A673 (cell line): ENCODE results near the gene EXOC3. TPM values are rescaled to one million over a fixed set of nuclear protein-coding genes. Genes with fewer than 3 reads are reported as not detected.

Experiments used
- BruUV-seq: library from RNA; stranded (reverse); fragments of 400-500 nt; replicated peaks from 2 replicates; lab custom pipeline; 2021; lab: Mats Ljungman, UMichigan
- CTCF ChIA-PET: fragments of 300-600 bp; sonication (Branson Sonifier 250); formaldehyde crosslinking; loops from one replicate; lab custom pipeline; 2022; ENCODE audit warnings: antibody characterized with exemption; lab: Charles Lee
- POLR2A ChIA-PET: fragments of 300-600 bp; sonication (Branson Sonifier 250); formaldehyde crosslinking; loops from one replicate; lab custom pipeline; 2022; ENCODE audit warnings: antibody characterized with exemption; ENCODE audit not compliant: low non-redundant PET; lab: Charles Lee
- DNase-seq: peaks from one replicate; pipeline ENCODE4 v3.0.0-alpha.2; 2015; ENCODE audit warnings: low spot score
- H3K27ac ChIP-seq: fragments of 200-600 bp; sonication (generic); 2 replicates; pipeline ENCODE4 v1.5.1; 2016; ENCODE audit warnings: mixed run types, low read depth, mild to moderate bottlenecking, mixed read lengths, antibody characterized with exemption, low read length; ENCODE audit not compliant: poor library complexity, severe bottlenecking
- H3K27me3 ChIP-seq: fragments of 200-600 bp; sonication (generic); replicated peaks from 2 replicates; pipeline ENCODE4 v1.6.1; 2017; ENCODE audit warnings: mixed run types, low read depth, mild to moderate bottlenecking, mixed read lengths, antibody characterized with exemption, low read length; ENCODE audit not compliant: insufficient read depth, poor library complexity
- H3K36me3 ChIP-seq: fragments of 200-600 bp; sonication (generic); 2 replicates; pipeline ENCODE4 v1.6.1; 2016; ENCODE audit warnings: mixed run types, mild to moderate bottlenecking, mixed read lengths, antibody characterized with exemption, low read length; ENCODE audit not compliant: insufficient read depth, poor library complexity, severe bottlenecking
- H3K4me1 ChIP-seq: fragments of 200-600 bp; sonication (generic); 2 replicates; pipeline ENCODE4 v1.6.1; 2017; ENCODE audit warnings: mixed run types, mild to moderate bottlenecking, mixed read lengths, antibody characterized with exemption, low read length; ENCODE audit not compliant: insufficient read depth, poor library complexity, severe bottlenecking
- H3K4me3 ChIP-seq: fragments of 200-600 bp; sonication (generic); 2 replicates; pipeline ENCODE4 v1.5.1; 2016; ENCODE audit warnings: low read depth, mixed run types, mild to moderate bottlenecking, mixed read lengths, low read length; ENCODE audit not compliant: poor library complexity, severe bottlenecking
- H3K9me3 ChIP-seq: fragments of 200-600 bp; sonication (generic); 2 replicates; pipeline ENCODE4 v1.6.1; 2016; ENCODE audit warnings: mixed run types, low read depth, mild to moderate bottlenecking, mixed read lengths, antibody characterized with exemption, low read length; ENCODE audit not compliant: poor library complexity, severe bottlenecking
- EZH2 ChIP-seq: fragments of 200-600 bp; sonication (generic); IDR thresholded peaks from 2 replicates; pipeline ENCODE4 v1.6.1; 2017; ENCODE audit warnings: borderline replicate concordance, low read depth, mild to moderate bottlenecking, mixed read lengths, antibody characterized with exemption, low read length; ENCODE audit not compliant: poor library complexity, severe bottlenecking
- intact Hi-C: fragments of 100-400 bp; cut with micrococcal nuclease; formaldehyde crosslinking; loops from one replicate; pipeline ENCODE4 v1.10.0; 2022; ENCODE audit not compliant: unreplicated experiment
- total RNA-seq: library from RNA; stranded (reverse); gene quantifications from 2 replicates; pipeline ENCODE4 v1.2.3, GENCODE V29; 2021
- TF ChIP-seq, protein P1 (sequence below): fragments of 300-800, 200-600 bp; sonication (generic); conservative IDR thresholded peaks from 2 replicates; pipeline ENCODE4 v1.5.1; 2017; ENCODE audit warnings: low read depth, mild to moderate bottlenecking, antibody characterized with exemption, low read length, moderate library complexity, mixed read lengths

EXOC3 gene
- total RNA-seq, 1 experiment from 2014 or later: 46.7 TPM

DNA sequence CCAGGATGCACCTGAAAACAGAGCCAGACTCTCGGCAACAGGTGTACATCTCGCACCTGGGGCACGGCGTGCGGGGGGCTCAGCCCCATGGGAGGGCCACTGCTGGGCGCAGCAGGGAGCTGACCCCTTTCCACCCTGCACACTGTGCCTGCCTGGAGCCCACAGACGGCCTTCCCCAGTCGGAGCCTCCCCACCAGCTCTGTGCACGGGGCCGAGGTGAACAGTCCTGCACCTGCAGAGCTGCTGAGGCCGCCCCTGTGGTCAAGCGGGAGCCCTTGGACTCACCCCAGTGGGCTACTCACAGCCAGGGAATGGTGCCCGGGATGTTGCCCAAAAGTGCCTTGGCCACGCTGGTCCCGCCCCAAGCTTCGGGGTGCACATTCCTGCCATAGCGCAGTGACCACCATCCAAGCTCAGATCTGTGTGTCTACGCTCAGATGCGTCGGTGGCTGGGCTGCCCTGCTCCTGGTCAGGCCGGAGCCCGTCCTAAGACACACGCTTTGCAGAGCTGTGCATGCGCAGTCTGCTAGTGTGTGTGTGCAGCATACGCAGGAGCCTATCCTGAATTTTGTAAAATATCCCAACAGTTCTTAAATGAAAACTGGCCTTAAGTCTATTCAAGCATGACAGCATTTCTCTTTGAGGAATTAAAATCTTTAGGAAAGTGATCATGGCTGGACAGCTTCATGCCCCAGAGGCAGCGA is 8.4 kb upstream of the EXOC3 start:
- no peaks in the 10 kb centered on the region for H3K36me3 ChIP-seq
- H3K9me3 ChIP-seq: no peaks in the 10 kb centered on the region
- BruUV-seq: no TSS peak
- no peak overlapping the region for H3K4me3 ChIP-seq
- H3K27me3 ChIP-seq: no peaks in the 10 kb centered on the region
- no peak for TF ChIP-seq EZH2
- TF ChIP-seq, protein P1, sequence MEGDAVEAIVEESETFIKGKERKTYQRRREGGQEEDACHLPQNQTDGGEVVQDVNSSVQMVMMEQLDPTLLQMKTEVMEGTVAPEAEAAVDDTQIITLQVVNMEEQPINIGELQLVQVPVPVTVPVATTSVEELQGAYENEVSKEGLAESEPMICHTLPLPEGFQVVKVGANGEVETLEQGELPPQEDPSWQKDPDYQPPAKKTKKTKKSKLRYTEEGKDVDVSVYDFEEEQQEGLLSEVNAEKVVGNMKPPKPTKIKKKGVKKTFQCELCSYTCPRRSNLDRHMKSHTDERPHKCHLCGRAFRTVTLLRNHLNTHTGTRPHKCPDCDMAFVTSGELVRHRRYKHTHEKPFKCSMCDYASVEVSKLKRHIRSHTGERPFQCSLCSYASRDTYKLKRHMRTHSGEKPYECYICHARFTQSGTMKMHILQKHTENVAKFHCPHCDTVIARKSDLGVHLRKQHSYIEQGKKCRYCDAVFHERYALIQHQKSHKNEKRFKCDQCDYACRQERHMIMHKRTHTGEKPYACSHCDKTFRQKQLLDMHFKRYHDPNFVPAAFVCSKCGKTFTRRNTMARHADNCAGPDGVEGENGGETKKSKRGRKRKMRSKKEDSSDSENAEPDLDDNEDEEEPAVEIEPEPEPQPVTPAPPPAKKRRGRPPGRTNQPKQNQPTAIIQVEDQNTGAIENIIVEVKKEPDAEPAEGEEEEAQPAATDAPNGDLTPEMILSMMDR: no peak
- H3K4me1 ChIP-seq: no peaks in the 10 kb centered on the region
- CTCF ChIA-PET: no interaction called here
- POLR2A ChIA-PET: no interaction called here
- no peak overlapping the region for H3K27ac ChIP-seq
- intact Hi-C loops: loop anchor here (5.0 kb wide), 1 partner anchor 117 kb away; no protein-coding TSS in a partner anchor
- no peak for DNase-seq

DNA sequence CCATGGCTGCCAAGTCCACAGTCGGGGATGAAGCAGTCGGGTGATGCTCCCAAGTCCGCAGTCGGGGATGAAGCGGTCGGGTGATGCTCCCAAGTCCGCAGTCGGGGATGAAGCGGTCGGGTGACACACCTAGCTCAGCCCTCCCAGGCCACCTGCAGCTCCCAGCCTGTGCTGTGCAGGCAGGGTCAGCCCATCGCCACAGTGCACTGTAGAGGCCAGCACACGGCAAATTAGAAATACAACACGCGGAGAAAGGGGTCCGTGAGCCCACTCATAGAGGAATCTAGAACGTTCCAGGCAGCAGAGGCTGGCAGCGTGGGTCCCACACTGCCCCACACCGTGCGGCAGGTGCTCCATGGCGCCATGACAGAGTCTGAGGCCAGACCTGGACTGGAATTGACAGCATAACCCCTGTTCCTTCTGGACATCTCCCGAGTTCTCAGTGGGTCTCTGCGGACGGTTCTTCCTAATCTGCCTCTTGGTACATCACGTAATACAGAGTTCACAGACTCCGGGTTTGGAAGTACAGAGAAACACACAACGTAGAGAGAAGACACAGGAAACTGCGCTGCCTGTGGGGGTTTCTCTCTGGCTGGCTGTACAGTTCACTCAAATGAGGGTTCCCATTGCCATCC is 7.7 kb upstream of the EXOC3 start:
- H3K4me3 ChIP-seq: no peak overlapping the region
- H3K27me3 ChIP-seq: no peaks in the 10 kb centered on the region
- ChIA-PET POLR2A (no interaction called here), CTCF (no interaction called here)
- TF ChIP-seq, protein P1: no peak
- TF ChIP-seq EZH2: no peak
- H3K9me3 ChIP-seq: no peaks in the 10 kb centered on the region
- H3K4me1 ChIP-seq: no peaks in the 10 kb centered on the region
- no peak for DNase-seq
- no peak overlapping the region for H3K27ac ChIP-seq
- intact Hi-C loops: no loop called here
- H3K36me3 ChIP-seq: no peaks in the 10 kb centered on the region
- no TSS peak for BruUV-seq

DNA sequence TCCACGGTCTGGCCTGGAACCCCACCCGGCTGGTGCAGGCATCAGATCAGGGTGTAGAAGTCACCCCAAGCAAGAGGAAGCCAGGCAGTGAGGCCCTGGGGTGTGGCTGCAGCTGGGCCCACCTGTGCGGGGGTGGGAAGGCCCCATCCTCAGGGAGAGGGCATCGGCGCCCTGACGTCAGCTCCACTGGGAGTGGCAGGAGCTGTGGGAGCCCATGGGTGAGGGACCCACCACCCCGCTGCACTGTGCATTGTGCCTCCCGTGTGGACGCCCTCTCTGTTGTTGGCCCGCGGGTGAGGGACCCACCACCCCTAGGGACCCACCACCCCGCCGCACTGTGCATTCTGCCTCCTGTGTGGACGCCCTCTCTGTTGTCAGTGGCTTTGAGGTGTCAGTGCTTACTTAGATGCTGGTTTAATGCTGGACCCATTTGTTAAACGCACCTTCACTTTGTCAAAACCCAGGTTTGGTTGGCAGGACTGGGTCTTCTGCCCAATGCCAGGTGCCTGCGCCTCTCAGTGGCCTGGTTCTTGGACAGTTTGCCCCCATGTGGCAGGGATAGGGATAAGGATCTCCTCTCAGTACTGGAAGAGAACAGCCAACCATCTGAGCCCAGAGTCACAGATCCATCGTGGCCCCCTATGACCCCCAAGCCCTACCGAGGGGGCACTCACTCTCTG is 6.9 kb upstream of the EXOC3 start:
- ChIA-PET CTCF (no interaction called here), POLR2A (no interaction called here)
- Histone ChIP-seq H3K27ac (no peak overlapping the region), H3K27me3 (no peaks in the 10 kb centered on the region), H3K4me1 (no peaks in the 10 kb centered on the region), H3K36me3 (no peaks in the 10 kb centered on the region), H3K9me3 (no peaks in the 10 kb centered on the region), H3K4me3 (no peak overlapping the region)
- intact Hi-C loops: no loop called here
- peak; percentile 37 for DNase-seq
- no TSS peak for BruUV-seq
- TF ChIP-seq, protein P1: peak; percentile 48
- TF ChIP-seq EZH2: no peak
